Fibroblast of mammary gland (primary cell): ENCODE results near the gene FBXL7.

Experiments
- DNase-seq: peaks from one replicate; pipeline ENCODE4 v3.0.0-alpha.2; 2010; ENCODE audit warnings: low read depth
- H3K4me3 ChIP-seq: 2 replicates; pipeline ENCODE4 v1.5.1; 2011; ENCODE audit warnings: low read depth, mild to moderate bottlenecking, low read length, moderate library complexity; ENCODE audit not compliant: control insufficient read depth
- TF ChIP-seq, protein P1 (sequence below): conservative IDR thresholded peaks from 2 replicates; pipeline ENCODE4 v1.5.1; 2011; ENCODE audit warnings: low read depth, low read length, inconsistent platforms; ENCODE audit not compliant: control insufficient read depth, insufficient read depth

FBXL7 gene

DNA sequence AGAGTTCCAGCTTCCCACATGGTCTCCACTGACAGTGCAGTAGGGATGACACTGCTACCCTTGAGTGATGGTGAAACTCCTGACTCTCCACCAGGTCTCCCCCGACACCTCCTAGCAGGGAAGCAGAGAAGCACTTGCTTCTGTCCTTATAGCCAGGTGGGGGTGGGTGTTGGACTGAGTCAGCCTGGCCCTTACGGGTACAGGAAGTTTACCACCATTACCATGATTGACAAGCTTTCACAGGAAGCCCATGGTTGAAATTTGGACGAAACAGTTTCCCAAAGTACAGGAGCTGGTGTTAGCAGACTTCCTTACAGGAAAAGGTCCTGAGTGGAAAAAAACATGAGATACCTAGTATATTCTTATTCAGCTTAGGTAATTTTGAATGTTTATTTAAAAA, 3.1 kb upstream of the FBXL7 start:
- no peak overlapping the region for H3K4me3 ChIP-seq
- DNase-seq, result no peak
- TF ChIP-seq, protein P1, sequence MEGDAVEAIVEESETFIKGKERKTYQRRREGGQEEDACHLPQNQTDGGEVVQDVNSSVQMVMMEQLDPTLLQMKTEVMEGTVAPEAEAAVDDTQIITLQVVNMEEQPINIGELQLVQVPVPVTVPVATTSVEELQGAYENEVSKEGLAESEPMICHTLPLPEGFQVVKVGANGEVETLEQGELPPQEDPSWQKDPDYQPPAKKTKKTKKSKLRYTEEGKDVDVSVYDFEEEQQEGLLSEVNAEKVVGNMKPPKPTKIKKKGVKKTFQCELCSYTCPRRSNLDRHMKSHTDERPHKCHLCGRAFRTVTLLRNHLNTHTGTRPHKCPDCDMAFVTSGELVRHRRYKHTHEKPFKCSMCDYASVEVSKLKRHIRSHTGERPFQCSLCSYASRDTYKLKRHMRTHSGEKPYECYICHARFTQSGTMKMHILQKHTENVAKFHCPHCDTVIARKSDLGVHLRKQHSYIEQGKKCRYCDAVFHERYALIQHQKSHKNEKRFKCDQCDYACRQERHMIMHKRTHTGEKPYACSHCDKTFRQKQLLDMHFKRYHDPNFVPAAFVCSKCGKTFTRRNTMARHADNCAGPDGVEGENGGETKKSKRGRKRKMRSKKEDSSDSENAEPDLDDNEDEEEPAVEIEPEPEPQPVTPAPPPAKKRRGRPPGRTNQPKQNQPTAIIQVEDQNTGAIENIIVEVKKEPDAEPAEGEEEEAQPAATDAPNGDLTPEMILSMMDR, result no peak

DNA sequence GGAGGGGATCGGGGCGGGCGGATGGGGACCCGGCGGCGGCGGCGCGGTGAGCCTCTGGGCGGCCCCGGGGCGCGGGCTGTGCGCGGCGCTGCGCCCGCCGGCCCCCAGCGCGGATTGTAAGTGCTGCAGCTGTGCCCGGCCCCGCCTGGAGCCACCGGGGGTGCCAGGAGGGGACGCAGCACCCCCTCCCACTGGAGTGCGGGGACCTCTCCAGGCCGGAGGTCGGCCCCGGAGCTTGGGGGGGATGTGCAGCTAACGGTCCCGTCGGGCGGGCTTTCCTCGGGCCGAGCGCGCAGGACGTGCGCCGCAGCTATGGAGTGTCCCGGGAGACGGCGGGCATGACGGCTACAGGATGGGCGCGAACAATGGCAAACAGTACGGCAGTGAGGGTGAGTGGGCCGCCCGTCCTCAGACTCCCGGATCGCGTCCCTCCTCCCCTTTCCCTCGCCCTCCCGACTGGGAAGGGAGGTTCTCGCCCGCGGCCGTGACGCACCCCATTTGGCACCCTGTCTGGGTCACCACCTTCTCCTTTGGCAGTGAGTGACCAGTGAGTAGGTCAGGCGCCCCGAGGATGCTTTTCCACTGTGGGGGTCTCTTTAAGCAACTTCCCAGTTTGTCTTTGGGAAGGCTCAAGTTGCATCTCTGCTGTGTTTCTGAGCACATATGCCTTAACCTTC, 483 bp downstream of the FBXL7 start:
- DNase-seq, result peak; percentile 63
- H3K4me3 ChIP-seq, result peak overlapping the region; percentile 75
- TF ChIP-seq, protein P1, result no peak

- peak overlapping the region; percentile 75 for H3K4me3 ChIP-seq
- DNase-seq, result peak; percentile 72
Measured at GRCh38 chr5:15501091-15501791, 1.3 kb downstream of the FBXL7 start.

DNA sequence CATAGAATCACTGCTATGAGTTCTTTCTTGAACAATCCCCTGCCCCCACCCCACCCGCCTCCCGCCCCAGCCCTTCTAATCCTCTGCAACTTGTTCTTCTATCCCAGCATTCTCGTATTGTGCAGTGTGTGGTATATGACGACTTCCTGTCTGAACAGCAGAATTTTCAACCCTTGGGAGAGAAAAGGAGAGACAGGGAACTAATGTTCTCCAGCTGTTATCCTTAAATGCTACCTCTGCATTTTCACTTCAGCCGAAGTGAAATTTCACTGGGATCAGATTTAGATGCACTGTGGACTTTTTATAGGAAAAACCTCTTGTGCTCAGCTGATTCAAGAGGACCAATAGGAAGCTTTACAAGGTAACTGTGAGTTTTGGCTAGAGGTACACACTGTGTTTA, 2.2 kb downstream of the FBXL7 start:
- TF ChIP-seq, protein P1, result no peak
- H3K4me3 ChIP-seq, result peak overlapping the region; percentile 75
- DNase-seq, result peak; percentile 57

More at GRCh38 chr5:15501091-15501791, 1.3 kb downstream of the FBXL7 start:
- TF ChIP-seq, protein P1, result peak; percentile 24

DNA sequence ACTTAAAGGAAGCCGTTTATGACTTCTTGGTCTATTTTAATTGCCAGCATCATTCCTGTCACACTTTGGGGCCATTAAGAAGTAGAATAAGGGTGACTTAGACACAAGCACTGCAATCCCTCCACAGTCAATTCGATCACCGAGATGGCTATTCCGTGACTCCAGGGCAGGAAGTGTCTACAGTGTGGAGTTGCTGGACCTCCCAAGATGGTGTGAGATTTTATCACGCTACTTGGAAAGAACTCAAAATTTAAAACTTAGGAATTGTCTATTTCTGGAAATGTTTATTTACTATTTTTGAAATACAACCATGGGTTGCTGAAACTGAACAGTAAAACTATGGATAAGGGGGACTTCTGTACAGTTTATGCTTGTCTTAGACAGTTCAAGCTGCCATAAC, 6.2 kb downstream of the FBXL7 start:
- DNase-seq, result no peak
- TF ChIP-seq, protein P1, result no peak
- no peak overlapping the region for H3K4me3 ChIP-seq

DNA sequence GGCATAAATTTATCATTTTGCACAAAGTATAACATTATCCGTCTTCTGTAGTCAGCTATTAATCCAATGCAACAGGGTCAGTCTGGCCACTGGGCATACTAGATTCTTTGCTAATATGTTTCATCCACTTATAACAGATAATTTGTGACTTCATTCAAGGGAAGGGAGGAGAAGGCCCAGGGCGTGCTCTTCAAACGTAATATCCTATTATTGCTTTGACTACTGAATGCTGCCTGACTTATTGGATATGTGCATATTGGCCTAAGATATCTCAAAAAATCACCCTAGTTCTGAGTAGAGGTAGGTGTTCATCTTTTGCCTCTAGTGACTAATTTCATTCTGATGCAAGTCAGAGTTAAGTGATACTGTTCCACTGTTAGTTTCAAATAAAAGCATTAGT, 6.9 kb downstream of the FBXL7 start:
- DNase-seq, result no peak
- H3K4me3 ChIP-seq, result no peak overlapping the region
- TF ChIP-seq, protein P1, result no peak

GRCh38 chr5:15510092-15510491, 10.1 kb downstream of the FBXL7 start:
- TF ChIP-seq, protein P1, result no peak
- H3K4me3 ChIP-seq, result no peak overlapping the region
- DNase-seq, result peak; percentile 26
